ENCODE results near the gene SMC2.

Gene SMC2

GRCh38 chr9:104104360-104104759, 10.3 kb downstream of the SMC2 start:
- in situ Hi-C loops (cut with MboI; ENCODE audit: low sequenced_read_pairs): no loop called here

- in situ Hi-C loops (cut with MboI; ENCODE audit: low sequenced_read_pairs): no loop called here
Measured at GRCh38 chr9:104107799-104108198, 13.7 kb downstream of the SMC2 start.

- in situ Hi-C loops (cut with MboI; ENCODE audit: low sequenced_read_pairs): no loop called here
Measured at GRCh38 chr9:104108315-104108714, 14.2 kb downstream of the SMC2 start.

- in situ Hi-C loops (cut with MboI; ENCODE audit: low sequenced_read_pairs): no loop called here
Measured at GRCh38 chr9:104110509-104110908, 16.4 kb downstream of the SMC2 start.

GRCh38 chr9:104118916-104119315, 24.8 kb downstream of the SMC2 start:
- in situ Hi-C loops (cut with MboI; ENCODE audit: low sequenced_read_pairs): no loop called here

GRCh38 chr9:104121022-104121421, 26.9 kb downstream of the SMC2 start:
- in situ Hi-C loops (cut with MboI; ENCODE audit: low sequenced_read_pairs): no loop called here

GRCh38 chr9:104138243-104138868, 44.2 kb downstream of the SMC2 start:
- in situ Hi-C loops (cut with MboI; ENCODE audit: low sequenced_read_pairs): no loop called here

- in situ Hi-C loops (cut with MboI; ENCODE audit: low sequenced_read_pairs): no loop called here
Measured at GRCh38 chr9:104142799-104143549, 48.9 kb downstream of the SMC2 start.

- in situ Hi-C loops (cut with MboI; ENCODE audit: low sequenced_read_pairs): no loop called here
Measured at GRCh38 chr9:104143550-104143910, 49.4 kb downstream of the SMC2 start.

- in situ Hi-C loops (cut with MboI; ENCODE audit: low sequenced_read_pairs): no loop called here
Measured at GRCh38 chr9:104144336-104144735, 50.2 kb downstream of the SMC2 start.

GRCh38 chr9:104173067-104173466, 79.0 kb downstream of the SMC2 start:
- in situ Hi-C loops (cut with MboI; ENCODE audit: low sequenced_read_pairs): no loop called here

- in situ Hi-C loops (cut with MboI; ENCODE audit: low sequenced_read_pairs): no loop called here
Measured at GRCh38 chr9:104177003-104177611, 83.0 kb downstream of the SMC2 start.

GRCh38 chr9:104177676-104178075, 83.6 kb downstream of the SMC2 start:
- in situ Hi-C loops (cut with MboI; ENCODE audit: low sequenced_read_pairs): no loop called here

Data from hTERT RPE-1 (cell line).